ENCODE results near the gene BTF3L4. TPM values are rescaled to one million over a fixed set of nuclear protein-coding genes. Genes with fewer than 3 reads are reported as not detected.

BTF3L4 gene
- total RNA-seq (73.9 and 80.2 TPM in 2 replicates), polyA plus RNA-seq (58.6 and 67.5 TPM in 2 replicates)

GRCh38 chr1:52056163-52056936 lies at the start of gene BTF3L4:
Gene BTF3L4, plus strand, starts transcription at chr1:52056295. Its CDS starts 3,553 bp downstream, at chr1:52059848.
- TF ChIP-seq EZH2 (IDR thresholded peaks at IDR 0.05; ENCODE audit: borderline replicate concordance) (no peak), EZH2phosphoT487 (IDR thresholded peaks at IDR 0.05; ENCODE audit: low read depth, severe bottlenecking, unreplicated experiment) (no peak), CTCF (IDR thresholded peaks at IDR 0.05; ENCODE audit: poor library complexity) (no peak)
- no peaks in the 10 kb centered on the region for H3K9me3 ChIP-seq (ENCODE audit: low read depth)
- peaks cover 20% of the 10 kb centered on the region for H3K4me1 ChIP-seq (ENCODE audit: insufficient read depth)
- H3K27me3 ChIP-seq: no peaks in the 10 kb centered on the region
- peak within 1 kb of the TSS; percentile 93 for H3K4me2 ChIP-seq
- 1% methylated on average over 33 of the region's 54 CpGs for WGBS (ENCODE audit: low lambda C conversion rate, missing lambda C conversion rate)
- peak within 1 kb of the TSS; percentile 80 for H3K4me3 ChIP-seq
- H3K27ac ChIP-seq: peak within 1 kb of the TSS; percentile 93
- peaks cover 31% of the 10 kb centered on the region for H4K20me1 ChIP-seq (ENCODE audit: insufficient read depth, poor library complexity, severe bottlenecking)
- no peaks in the 10 kb centered on the region for H3K36me3 ChIP-seq (replicated peaks; ENCODE audit: insufficient read depth, low read depth)
- DNase-seq (ENCODE audit: low spot score): peak; percentile 97
- peaks cover 86% of the 10 kb centered on the region for H3K79me2 ChIP-seq
- no peaks in the 10 kb centered on the region for H3K9me2 ChIP-seq (replicated peaks; ENCODE audit: insufficient read depth)
- peak within 1 kb of the TSS; percentile 93 for H2AFZ ChIP-seq

- Histone ChIP-seq H3K9me2 (replicated peaks; ENCODE audit: insufficient read depth) (no peaks in the 10 kb centered on the region), H3K27ac (peak overlapping the region; percentile 88), H2AFZ (no peak overlapping the region), H3K27me3 (no peaks in the 10 kb centered on the region), H3K4me2 (peak overlapping the region; percentile 55), H3K4me3 (no peak overlapping the region), H3K79me2 (no peaks in the 10 kb centered on the region), H3K9me3 (ENCODE audit: low read depth) (no peaks in the 10 kb centered on the region), H3K4me1 (ENCODE audit: insufficient read depth) (peaks cover 8% of the 10 kb centered on the region), H3K36me3 (replicated peaks; ENCODE audit: insufficient read depth, low read depth) (no peaks in the 10 kb centered on the region), H4K20me1 (ENCODE audit: insufficient read depth, poor library complexity, severe bottlenecking) (no peaks in the 10 kb centered on the region)
- TF ChIP-seq EZH2 (IDR thresholded peaks at IDR 0.05; ENCODE audit: borderline replicate concordance) (no peak), EZH2phosphoT487 (IDR thresholded peaks at IDR 0.05; ENCODE audit: low read depth, severe bottlenecking, unreplicated experiment) (no peak), CTCF (IDR thresholded peaks at IDR 0.05; ENCODE audit: poor library complexity) (no peak)
- 34% methylated on average over 5 of the region's 5 CpGs for WGBS (ENCODE audit: low lambda C conversion rate, missing lambda C conversion rate)
- no peak for DNase-seq (ENCODE audit: low spot score)
These were observed 48.7 kb upstream of the BTF3L4 start for GRCh38 chr1:52007215-52008002.

GRCh38 chr1:52008071-52008809 lies 47.9 kb upstream of the BTF3L4 start:
- no peaks in the 10 kb centered on the region for H3K79me2 ChIP-seq

More at GRCh38 chr1:52008071-52008809, 47.9 kb upstream of the BTF3L4 start:
- H3K9me3 ChIP-seq (ENCODE audit: low read depth): no peaks in the 10 kb centered on the region
- H3K4me2 ChIP-seq: no peak overlapping the region
- H3K4me1 ChIP-seq (ENCODE audit: insufficient read depth): peaks cover 8% of the 10 kb centered on the region
- H3K27ac ChIP-seq: peak overlapping the region; percentile 88
- H3K36me3 ChIP-seq (replicated peaks; ENCODE audit: insufficient read depth, low read depth): no peaks in the 10 kb centered on the region
- DNase-seq (ENCODE audit: low spot score): no peak
- no peaks in the 10 kb centered on the region for H3K9me2 ChIP-seq (replicated peaks; ENCODE audit: insufficient read depth)
- WGBS (ENCODE audit: low lambda C conversion rate, missing lambda C conversion rate): 94% methylated on average over 7 of the region's 7 CpGs
- H4K20me1 ChIP-seq (ENCODE audit: insufficient read depth, poor library complexity, severe bottlenecking): no peaks in the 10 kb centered on the region
- no peak overlapping the region for H3K4me3 ChIP-seq
- no peak overlapping the region for H2AFZ ChIP-seq
- H3K27me3 ChIP-seq: no peaks in the 10 kb centered on the region
- TF ChIP-seq CTCF (IDR thresholded peaks at IDR 0.05; ENCODE audit: poor library complexity): no peak
- no peak for TF ChIP-seq EZH2 (IDR thresholded peaks at IDR 0.05; ENCODE audit: borderline replicate concordance)
- no peak for TF ChIP-seq EZH2phosphoT487 (IDR thresholded peaks at IDR 0.05; ENCODE audit: low read depth, severe bottlenecking, unreplicated experiment)

Measured in hepatocyte (in vitro differentiated cells).